HG02852 (cell line): ENCODE measurements around the gene MYO5A.
"Not testable (repeated sequence)": the region's sequence is repeated elsewhere in the genome, so short reads cannot be mapped to it uniquely, and the experiment has no call there.

ENCODE experiments used
- ATAC-seq: cut with Tn5 transposase; IDR thresholded peaks from one replicate; pipeline ENCODE4 v1.9.1; 2021; ENCODE audit warnings: mild to moderate bottlenecking, moderate library complexity; ENCODE audit not compliant: unreplicated experiment

Gene MYO5A

GRCh38 chr15:52295421-52296001, 233.2 kb downstream of the MYO5A start, which contains the start of gene MYO5C:
TSS of gene MYO5C (minus strand) at chr15:52295804. CDS start at chr15:52295636, 168 bp downstream.
- no peak for ATAC-seq

- no peak for ATAC-seq
These were observed 233.7 kb downstream of the MYO5A start for GRCh38 chr15:52294881-52295420.

GRCh38 chr15:52292780-52293392, 235.8 kb downstream of the MYO5A start:
- no peak for ATAC-seq

GRCh38 chr15:52291204-52291603, 237.5 kb downstream of the MYO5A start:
- no peak for ATAC-seq

- no peak for ATAC-seq
These were observed 237.9 kb downstream of the MYO5A start for GRCh38 chr15:52290800-52291199.

- no peak for ATAC-seq
These were observed 238.4 kb downstream of the MYO5A start for GRCh38 chr15:52290329-52290728.

- no peak for ATAC-seq
These were observed 239.0 kb downstream of the MYO5A start for GRCh38 chr15:52289629-52290081.

GRCh38 chr15:52288986-52289385, 239.7 kb downstream of the MYO5A start:
- ATAC-seq: no peak

- ATAC-seq: no peak
These were observed 240.4 kb downstream of the MYO5A start for GRCh38 chr15:52288051-52288942.

- ATAC-seq: no peak
These were observed 241.6 kb downstream of the MYO5A start for GRCh38 chr15:52287114-52287513.

- not testable (repeated sequence) for ATAC-seq
These were observed 242.7 kb downstream of the MYO5A start for GRCh38 chr15:52285941-52286340.

GRCh38 chr15:52284164-52284563, 244.5 kb downstream of the MYO5A start:
- ATAC-seq: no peak

GRCh38 chr15:52283281-52283680, 245.4 kb downstream of the MYO5A start:
- ATAC-seq: no peak

- no peak for ATAC-seq
These were observed 246.3 kb downstream of the MYO5A start for GRCh38 chr15:52282418-52282817.

- ATAC-seq: no peak
These were observed 247.3 kb downstream of the MYO5A start for GRCh38 chr15:52281085-52282035.

GRCh38 chr15:52280326-52281084, 248.2 kb downstream of the MYO5A start:
- no peak for ATAC-seq

- no peak for ATAC-seq
These were observed 249.9 kb downstream of the MYO5A start for GRCh38 chr15:52278636-52279367.

GRCh38 chr15:52278135-52278534, 250.5 kb downstream of the MYO5A start:
- no peak for ATAC-seq

- ATAC-seq: no peak
These were observed 251.1 kb downstream of the MYO5A start for GRCh38 chr15:52277575-52277974.
